Activated naive CD8-positive, alpha-beta T cell treated with anti-CD3 and anti-CD28 coated beads, Interleukin-2, amount 50 U/mL, for 16 hours (primary cell): ENCODE measurements around the gene MGLL.

Experiments used
- DNase-seq: peaks from one replicate; pipeline ENCODE4 v3.0.0-alpha.2; 2020; ENCODE audit warnings: low read depth, low spot score

The MGLL gene

DNA sequence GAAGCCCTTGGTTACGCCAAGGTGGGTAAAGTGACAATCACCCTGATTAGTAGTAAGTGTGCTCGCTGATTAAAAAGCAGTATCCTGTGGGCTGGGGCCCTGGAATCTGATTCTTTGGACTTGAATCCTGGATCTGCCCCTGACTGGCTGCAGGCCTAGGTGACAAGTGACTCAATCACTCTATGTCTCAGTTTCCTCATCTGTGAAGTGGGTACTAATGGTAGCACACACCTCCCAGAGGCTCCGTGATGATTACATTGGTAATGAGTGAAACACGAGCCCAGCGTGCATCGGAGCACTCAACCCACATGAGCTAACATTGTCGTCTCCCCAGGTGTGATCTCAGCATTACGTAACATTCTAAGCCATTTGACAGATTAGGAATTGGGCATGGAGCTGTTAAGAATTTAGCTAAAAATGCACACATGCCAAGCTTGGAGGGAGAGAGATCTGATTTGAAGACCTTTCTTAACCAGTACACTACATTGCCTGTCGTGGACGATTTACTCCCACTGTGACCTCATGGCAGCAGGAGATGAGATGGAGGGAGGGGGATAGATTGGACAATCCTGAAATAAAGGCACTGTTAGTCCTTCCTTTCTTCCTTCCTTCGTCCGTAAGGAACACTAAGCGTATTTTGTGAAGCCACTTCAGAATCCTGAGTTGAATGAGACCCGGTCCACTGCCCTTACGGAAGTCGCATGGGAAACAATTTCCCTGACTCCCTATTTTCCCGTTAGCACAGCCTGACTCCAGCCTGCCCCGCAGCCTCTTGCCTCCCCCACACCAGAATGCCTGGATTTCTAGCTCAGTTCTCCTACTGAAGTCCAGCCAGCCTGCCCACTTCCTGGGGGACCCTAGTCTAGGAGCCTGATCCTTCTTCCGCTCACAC, 32.1 kb downstream of the MGLL start:
- DNase-seq, result no peak

DNA sequence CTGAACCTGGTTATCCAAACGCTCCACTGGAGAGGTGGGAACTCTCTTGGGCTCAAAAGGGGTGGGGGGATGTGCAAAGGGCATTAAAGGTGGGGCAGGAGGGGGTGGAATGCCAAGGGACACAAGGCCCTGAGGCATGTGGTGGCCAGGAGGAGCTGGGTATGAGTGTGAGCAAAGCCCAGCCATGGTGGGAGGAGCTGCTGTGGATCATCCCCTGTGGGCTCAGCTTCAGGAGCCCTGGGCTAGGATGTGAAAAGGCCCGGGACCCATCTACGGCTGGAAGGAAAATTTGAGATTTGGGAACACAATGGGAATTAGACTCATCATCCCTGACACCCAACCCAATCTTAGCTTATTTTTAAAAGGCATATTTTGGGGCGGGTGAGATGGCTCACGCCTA, 33.3 kb downstream of the MGLL start:
- no peak for DNase-seq

DNA sequence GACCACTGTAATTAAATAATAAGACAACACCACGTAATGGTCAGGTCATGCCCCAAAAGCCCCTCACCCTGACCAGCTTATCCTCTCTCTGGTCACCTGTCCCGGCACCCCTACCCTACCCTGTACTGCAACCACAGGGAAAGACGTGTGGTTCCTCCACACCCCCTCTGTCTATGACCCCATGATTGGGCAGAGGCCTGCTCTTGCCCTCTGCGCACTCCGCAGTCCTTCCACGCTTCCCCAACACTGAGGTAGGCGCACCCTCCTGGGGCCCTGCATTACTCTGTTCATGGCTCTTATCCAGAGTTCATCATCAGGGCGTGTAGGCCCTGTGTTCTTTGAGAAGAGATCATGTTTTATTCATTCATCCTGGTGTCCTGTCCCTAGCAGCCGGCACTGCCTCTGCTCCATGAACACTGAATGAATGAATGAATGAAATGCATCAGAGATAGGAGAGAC, 33.8 kb downstream of the MGLL start:
- DNase-seq, result no peak

DNA sequence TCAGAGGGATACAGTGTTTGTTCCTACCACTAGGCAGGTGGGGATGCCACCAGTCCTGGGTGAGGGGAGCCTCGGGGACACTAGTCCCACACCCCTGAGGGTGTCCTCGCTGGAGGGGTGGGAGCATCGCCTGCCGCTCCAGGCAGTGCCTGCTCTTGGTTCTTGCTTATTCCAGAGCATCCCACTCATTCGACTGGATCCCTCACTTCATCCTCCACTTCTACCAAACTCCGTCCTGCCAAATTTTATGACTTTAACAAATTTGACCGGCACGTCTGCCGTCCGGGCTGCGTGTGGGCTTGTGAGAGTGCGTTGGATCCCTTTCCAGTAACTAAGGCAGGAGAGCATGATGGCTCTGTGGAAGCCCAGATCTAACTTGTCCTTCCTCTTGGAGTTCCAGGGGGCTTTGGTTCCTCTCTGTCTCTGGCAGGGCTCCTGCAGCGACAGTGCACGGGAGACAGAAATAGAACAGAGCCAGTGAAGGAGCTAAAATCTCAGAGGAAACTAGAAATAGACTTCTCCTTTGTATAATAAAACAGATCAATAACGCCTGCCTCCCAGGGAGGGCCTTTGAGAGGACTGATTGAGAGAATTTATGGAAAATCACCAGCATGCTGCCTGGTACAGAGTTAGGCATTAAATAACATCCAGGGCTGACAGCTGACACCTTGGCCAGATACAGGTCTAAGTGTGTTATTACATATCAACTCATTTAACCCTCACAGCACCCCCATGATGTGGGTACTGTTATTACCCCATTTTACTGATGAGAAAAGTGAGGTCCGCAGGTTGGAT, 34.5 kb downstream of the MGLL start:
- no peak for DNase-seq

DNA sequence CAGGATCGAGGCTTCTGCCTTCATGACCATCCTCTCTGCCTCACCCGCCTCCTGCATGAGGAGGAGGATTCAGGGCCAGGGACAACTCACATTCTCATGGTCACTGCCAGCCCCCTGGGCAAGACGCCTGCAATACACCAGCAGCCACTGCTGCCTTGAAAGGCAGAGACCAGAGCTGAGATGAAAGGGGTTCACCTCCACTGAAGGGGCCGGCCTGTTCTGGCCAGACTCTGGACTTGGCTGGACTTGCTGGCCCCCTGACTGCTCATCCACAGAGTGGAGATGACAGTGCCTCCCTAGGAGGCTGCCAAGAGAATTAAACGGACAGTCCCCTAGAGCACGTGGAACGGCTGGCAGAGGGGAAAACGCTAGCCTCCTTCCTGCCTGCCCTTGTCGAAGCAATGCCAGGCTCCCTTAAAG, 35.2 kb downstream of the MGLL start:
- no peak for DNase-seq

DNA sequence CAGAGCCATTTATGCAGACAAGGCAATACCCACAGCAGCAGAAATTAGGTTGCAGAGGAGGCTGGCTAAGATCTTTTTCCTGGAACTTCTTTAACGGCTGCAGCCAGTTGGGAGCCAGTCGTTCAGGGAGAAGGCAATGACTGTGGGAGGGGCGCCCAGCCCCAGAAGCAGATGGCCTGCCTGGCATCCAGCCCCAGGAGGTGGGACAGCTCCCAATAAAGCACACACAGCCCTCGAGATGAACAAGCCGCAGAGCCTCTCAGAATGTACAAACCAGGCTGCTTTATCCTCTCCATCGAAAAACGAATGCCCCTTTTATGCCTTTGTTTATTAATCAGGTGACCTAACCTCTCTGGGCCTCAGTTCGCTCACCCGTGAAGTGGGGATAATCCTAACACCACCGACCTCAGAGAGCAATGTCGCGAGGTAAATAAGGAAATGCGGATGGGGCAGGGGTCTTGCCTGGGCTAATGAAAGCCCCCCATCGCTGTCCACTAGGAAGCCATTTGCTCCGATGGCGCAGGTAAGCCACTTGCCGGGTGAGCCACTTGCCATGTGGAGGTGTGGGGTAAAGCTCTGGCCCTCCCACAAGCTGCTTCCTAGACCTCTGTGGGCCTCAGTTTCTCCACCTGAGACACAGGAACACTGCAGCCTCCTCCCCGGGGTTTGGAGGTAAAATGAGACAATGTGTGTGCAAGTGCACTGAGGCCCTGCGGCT, 35.8 kb downstream of the MGLL start:
- no peak for DNase-seq

DNA sequence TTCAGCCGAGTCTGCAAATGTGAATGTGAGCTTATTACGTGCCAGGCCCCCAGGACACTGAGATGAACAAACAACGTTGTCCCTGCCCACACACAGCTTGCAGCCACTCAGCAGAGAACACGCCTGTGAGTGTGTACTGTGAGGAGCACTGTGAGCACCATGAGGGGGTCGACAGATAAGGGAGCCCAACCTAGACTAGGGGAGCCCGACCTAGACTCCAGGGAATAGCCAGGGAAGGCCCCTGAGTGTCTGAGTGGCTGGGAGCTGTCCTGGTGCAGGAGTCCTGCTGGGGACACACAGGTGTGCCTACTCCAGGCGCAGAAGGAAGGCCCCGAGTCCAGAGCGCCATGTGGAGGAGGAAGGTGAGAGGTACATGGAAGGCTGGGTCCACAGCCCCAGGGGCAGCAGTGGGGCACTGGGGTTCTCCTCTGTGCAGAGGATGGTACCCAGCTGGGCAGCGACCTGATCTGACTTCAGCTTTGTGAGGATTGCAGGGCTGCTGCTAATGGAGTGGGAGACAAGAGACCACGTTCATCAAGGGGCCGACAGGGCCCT, 36.5 kb downstream of the MGLL start:
- no peak for DNase-seq

DNA sequence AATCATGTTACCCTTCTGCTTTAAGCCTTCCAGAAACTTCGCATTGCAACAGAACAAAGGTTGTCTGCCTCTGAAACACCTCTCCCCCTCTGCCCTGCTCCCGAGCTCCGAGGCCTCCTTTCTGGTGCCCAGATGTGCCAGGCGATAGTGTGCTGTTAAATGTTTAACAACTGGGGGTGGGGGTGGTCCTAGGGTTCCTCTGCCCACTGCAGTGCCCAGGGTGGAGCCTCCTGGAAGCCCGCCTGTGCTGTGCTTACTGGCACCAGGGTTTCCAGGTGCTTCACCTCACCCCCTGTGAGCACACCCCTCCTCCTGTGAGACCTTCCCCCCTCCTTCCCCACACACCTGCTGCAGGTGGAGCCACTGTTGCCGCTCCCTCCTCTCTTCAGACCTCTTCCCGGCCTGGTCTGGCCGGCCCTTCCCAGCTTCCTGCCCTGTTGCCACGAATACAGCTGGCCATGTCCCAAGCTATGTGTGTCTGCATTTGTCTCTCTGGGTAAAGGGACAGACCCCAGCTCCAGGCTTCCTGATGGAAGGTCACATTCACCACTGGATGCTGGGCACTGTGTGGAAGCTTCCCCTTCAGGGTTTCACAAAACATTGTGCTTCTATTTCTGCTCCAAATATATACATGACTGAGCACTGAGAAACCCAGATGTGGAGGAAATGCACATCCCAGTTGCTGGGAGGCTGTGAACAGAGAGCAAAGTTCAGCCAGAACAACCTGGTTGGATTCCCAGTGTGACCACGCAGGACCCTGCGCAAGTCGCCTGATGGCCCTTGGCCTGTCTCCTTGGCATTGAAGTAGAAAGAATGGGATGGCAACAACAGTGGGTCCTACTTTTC, 37.2 kb downstream of the MGLL start:
- no peak for DNase-seq

DNA sequence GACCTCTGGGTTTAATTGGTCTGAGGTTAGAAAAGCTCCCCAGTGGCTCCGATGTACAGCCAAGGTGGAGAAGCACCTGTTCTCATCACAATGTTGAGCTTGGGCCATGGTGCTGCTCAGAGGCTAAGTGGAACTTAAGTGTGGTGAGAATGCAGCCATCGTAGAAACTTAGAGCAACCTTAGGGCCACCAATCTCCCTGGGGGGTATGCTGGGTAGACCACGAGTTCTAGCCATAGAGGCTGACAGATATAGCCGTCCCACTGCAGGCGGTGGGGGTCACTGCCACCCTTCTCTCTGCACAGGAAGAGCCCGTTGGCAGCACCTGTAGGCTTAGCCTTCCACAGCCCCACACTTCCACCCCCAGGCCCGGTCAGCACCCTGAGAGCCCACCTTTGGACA, 38.0 kb downstream of the MGLL start:
- DNase-seq, result no peak

DNA sequence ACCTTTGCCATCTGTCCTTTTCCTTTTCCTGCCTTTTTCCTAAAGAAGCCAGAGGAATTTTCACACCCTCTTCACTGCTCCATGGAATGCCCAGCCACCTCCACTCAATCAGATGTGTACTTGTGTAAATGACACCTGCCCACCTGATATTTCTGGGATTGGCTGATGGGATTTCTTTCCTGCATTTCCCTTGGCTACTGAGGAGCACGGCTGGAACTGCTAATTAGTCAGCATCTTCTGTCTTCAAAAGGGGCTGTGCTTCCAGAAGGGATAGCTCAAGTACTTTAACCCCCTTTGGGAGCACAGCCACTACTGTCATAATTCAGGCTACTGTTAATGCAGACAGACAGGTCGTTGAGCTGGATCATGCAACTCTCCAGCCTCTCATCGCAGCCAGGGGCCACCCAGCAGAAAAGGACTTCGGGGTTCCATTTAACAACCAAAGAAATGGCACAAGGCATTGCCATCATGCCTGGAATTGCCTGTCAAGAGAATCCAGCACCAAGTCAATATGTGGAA, 38.6 kb downstream of the MGLL start:
- DNase-seq, result no peak

DNA sequence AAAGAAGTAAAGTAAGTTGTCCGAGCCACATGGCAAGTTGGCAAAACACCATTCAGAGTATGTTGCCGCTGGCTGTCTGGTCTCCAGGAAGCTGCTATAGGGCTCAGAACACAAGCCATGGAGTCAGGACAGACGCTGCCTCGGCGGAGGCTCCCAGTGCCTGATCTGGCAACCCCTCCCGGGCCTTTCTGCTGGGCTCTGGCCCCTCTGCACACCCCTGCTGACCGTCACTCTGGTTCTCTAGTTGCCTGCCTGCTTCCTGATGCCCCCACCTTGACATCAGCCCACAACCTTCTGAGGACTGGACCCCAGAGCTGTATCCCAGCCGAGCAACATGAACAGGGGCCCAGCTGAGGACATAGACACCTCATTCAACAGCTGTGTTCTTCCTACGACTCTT, 39.1 kb downstream of the MGLL start:
- no peak for DNase-seq

DNA sequence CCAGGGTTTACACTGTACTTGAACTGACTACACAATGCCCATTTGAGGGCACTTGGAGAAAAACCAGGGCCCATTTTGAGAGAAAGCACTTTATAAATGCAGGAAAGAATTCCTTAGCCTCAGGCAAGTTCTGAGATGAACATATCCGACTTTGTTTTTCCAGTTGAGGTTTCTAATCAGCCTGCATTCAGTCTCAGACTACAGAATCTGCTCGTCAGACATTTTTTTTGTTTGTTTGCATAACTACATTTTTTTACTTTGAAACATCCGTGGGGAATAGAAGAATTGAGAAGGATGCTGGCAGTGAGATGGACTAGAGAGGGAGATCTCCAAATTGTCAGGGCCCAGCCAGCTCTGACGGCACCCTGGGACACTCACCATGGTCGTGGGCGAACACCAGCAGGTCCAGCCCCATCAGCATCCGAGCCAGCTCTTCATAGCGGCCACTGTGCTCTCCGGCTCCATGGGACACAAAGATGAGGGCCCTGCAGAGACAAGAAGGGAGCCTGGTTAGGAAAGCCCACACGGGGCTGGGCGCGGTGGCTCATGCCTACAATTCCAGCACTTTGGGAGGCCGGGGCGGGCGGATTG, 40.8 kb downstream of the MGLL start:
- no peak for DNase-seq

DNA sequence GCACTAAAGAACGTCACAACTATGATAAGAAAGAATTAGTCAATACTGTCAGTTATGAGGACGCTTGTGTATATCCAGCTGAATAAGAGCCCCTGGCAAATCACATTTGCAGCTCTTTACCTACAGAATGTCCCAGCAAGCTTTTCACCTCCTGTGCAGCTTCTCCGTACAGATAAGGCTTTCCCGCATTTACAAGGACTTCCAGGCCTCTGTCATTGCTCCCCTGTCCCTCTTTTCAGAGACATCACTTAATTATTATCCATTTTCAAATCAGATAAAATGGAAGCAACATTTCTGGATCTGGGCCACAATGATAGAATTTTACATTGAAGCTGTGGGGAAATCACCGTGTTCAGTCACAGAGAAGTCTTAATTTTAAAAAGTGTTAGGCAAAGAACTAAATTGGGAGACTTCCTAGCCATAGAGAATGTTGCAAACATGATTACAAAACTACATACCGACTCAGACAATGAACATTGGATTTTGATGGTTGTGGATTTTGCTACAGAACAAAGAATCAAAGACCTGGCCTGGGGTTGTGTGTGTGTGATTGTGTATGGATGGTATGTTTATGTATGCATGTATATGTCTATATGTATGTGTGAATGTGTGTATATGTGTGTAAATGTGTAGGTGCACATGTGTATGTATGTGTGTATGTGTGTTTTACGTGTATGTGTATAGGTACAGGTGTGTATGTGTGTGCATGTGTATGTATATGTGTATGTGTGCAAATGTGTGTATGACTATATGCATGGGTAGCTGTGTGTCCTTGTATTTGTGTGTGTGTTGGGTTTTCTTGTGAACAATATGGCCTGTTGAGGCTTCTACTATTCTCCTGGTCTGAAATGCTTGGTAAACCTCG, 41.5 kb downstream of the MGLL start:
- DNase-seq, result no peak

DNA sequence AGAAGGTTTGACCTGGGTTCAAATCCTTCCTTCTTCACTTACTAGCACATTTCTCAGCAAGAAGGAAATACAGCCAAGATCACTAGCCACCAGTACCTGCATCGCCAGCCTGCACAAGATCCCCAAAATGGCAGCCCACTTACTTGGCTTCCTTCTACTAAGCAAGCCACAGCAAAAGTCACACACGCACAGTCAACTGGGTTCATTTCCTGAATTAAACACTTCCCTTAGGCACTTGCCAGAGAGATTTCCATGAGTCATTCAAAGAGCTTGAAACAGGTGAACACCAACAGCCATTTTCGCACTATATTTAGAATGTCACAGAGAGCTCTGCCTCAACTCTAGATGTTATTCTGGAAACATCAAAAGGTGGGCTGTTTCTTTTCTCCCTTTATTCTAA, 42.6 kb downstream of the MGLL start:
- DNase-seq, result no peak

DNA sequence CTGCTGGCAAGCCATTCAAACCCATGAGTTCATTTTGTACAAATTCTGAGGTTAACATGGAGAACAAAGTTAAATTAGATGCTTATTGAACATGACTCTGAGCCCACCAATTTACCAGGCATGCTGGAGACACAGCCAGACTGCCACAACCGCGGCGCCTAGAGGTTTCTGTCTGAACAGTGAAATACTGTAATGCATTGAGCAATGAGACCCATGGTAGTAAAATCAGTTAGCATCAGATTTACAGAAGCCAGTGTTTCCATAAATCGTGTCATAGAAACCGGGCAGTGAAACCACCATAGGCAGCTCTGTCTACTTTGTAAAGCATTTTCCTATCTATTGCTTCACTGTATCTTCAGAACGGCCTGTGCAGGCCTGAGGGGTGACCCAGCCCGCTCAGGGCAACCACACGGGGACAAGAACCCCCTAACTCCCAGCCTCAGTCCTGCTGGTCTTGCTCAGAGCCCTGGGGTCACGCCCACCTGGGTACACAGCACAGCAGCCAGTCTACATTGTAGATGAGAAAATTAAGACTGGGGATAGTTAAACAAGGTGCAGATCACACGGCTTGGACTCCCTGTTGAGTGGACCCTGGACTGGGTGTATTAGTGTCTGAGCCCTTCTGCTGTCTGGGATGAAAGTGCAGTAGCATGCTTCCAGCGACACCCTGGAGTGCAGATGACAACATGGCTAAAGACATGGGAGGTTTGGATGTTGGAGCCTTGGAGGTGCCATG, 44.2 kb downstream of the MGLL start:
- DNase-seq, result no peak

DNA sequence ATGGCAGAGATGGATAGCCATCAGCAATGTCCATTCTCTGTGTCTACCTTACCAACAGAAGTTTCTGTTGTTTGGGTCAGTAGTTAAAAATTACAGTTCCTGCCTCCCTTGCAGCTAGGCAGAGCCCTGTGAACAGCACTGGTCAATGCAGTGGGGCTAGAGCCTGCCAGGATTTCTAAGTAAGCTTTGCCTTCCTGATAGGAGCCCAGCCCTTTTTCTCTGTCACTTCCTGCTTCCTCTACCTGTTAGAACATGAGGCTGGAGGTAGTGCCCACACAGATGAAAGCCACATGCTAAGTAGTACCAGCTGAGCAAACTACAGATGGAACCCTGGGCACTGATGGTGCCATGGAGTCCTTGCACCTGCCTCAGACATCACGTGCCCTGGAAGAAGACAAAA, 45.0 kb downstream of the MGLL start:
- DNase-seq, result no peak

DNA sequence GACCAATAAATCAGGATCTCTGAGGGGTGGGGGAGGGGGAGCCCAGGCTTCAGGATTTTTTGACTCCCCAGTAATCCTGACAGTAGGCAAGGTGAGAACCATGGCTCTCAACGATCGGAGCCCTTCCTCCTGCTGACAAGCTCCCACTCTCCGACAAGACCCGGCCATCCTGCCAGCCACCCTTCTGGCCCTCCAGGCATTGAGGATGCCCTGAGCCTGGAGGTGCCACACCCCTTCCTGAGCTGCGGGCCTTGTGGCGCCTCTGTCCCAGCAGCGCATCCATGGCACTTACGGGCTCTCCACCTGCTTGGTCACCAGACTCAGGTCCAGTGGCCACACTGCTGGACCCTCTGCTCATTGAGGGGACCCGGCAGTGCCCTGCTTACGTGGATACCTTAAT, 46.0 kb downstream of the MGLL start:
- DNase-seq, result no peak

DNA sequence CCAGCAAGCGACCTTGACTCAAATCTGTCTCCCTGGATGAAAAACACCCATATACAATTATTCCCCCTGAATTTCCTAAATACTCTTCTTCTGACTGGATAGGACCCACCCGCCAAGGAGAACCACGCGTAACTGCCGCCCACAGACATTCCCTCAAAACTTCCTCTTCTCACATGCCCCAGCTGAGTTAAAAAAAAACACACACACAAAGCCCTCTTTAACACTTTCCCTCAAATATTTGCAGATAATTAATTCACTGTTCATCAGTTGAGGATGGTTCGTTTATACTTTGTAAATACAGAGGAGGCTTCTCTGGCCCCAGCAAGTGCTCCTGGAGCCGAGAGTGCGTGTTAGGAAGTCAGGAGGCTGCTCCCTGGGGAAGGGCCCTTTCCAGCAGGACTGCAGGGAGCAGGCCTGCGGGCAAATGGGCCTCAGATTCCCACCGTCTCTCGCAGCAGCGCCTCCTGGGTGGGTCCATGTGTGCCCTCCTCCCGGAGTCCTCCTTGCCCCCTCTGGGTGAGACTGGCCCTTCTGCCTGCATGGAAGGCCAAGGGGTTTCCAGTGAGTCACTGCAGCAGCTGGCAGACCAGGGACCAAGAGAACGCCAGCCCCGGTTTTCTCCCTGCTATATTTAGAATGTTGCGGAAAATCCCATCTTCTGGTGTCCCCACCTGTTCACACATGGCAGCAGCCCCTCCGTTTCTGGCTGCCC, 46.8 kb downstream of the MGLL start:
- no peak for DNase-seq
